AG09309 (cell line): ENCODE data around the gene PAGE1.

Source experiments
- DNase-seq: peaks from one replicate; pipeline ENCODE4 v3.0.0-alpha.2; 2010; ENCODE audit warnings: low read depth
- H3K4me3 ChIP-seq: 2 replicates; pipeline ENCODE4 v1.5.1; 2011; ENCODE audit warnings: mild to moderate bottlenecking, low read depth, low read length, moderate library complexity; ENCODE audit not compliant: control insufficient read depth
- CTCF ChIP-seq: IDR thresholded peaks from 2 replicates; pipeline ENCODE4 v1.5.1; 2011; ENCODE audit warnings: mild to moderate bottlenecking, low read depth, low read length, inconsistent platforms; ENCODE audit not compliant: insufficient read depth, control insufficient read depth; ENCODE audit errors: missing control alignments

Gene PAGE1

GRCh38 chrX:49712577-49712976, 16.8 kb upstream of the PAGE1 start:
- no peak for TF ChIP-seq CTCF

GRCh38 chrX:49710744-49711319, 15.0 kb upstream of the PAGE1 start:
- no peak for TF ChIP-seq CTCF
- DNase-seq = no peak
- no peak overlapping the region for H3K4me3 ChIP-seq

More at GRCh38 chrX:49712577-49712976, 16.8 kb upstream of the PAGE1 start:
- no peak overlapping the region for H3K4me3 ChIP-seq
- DNase-seq = no peak

GRCh38 chrX:49704691-49705404, 9.1 kb upstream of the PAGE1 start:
- DNase-seq = no peak
- no peak overlapping the region for H3K4me3 ChIP-seq
- no peak for TF ChIP-seq CTCF

GRCh38 chrX:49701933-49702332, 6.1 kb upstream of the PAGE1 start:
- TF ChIP-seq CTCF = no peak
- DNase-seq = no peak
- H3K4me3 ChIP-seq = no peak overlapping the region

- no peak for DNase-seq
Observed at GRCh38 chrX:49701323-49701722, 5.5 kb upstream of the PAGE1 start.

GRCh38 chrX:49675075-49675719, 20.6 kb downstream of the PAGE1 start:
- no peak for DNase-seq
- no peak for TF ChIP-seq CTCF
- no peak overlapping the region for H3K4me3 ChIP-seq

More at GRCh38 chrX:49701323-49701722, 5.5 kb upstream of the PAGE1 start:
- H3K4me3 ChIP-seq = no peak overlapping the region
- TF ChIP-seq CTCF = no peak
